ENCODE results near the gene TMEM138. TPM values are rescaled to one million over a fixed set of nuclear protein-coding genes. Genes with fewer than 3 reads are reported as not detected.

Gene TMEM138
- total and polyA plus RNA-seq, 2 of the 13 experiments (the other 11 are each of a cell fraction or from before 2014, with no cell fraction given) = 43.5 to 61.0 TPM

- TF ChIP-seq GFI1 (CRISPR knock-in tag; IDR thresholded peaks at IDR 0.05; ENCODE audit: borderline replicate concordance) (0 out of 2 replicates have a peak, but pooled peaks have one; percentile 25), MAX (IDR thresholded peaks at IDR 0.05) (peak; percentile 90), TGIF2 (CRISPR knock-in tag; IDR thresholded peaks at IDR 0.05) (no peak; the same call in 1 of the 2 replicates), ZNF543 (CRISPR knock-in tag; IDR thresholded peaks at IDR 0.05) (peak; percentile 83), SAP130 (CRISPR knock-in tag; IDR thresholded peaks at IDR 0.05; ENCODE audit: low read depth) (peak; percentile 95), BRCA1 (CRISPR knock-in tag; IDR thresholded peaks at IDR 0.05) (no peak), HDAC1 (CRISPR knock-in tag; IDR thresholded peaks at IDR 0.05) (peak; percentile 83), SP1 (IDR thresholded peaks at IDR 0.05) (no peak), SP1 (CRISPR knock-in tag; IDR thresholded peaks at IDR 0.05) (peak; percentile 75), ZNF839 (CRISPR knock-in tag; IDR thresholded peaks at IDR 0.05; ENCODE audit: borderline replicate concordance) (no peak), POGZ (CRISPR knock-in tag; IDR thresholded peaks at IDR 0.05) (no peak; the same call in 1 of the 2 replicates), FOXK2 (IDR thresholded peaks at IDR 0.05) (no peak), SIX1 (CRISPR knock-in tag; IDR thresholded peaks at IDR 0.05; ENCODE audit: borderline replicate concordance) (no peak), ZSCAN20 (CRISPR knock-in tag; IDR thresholded peaks at IDR 0.05; ENCODE audit: borderline replicate concordance) (peak; percentile 92), ELF4 (CRISPR knock-in tag; IDR thresholded peaks at IDR 0.05; ENCODE audit: borderline replicate concordance) (peak; percentile 54; the same call in 1 of the 2 replicates), RELA (CRISPR knock-in tag; IDR thresholded peaks at IDR 0.05) (no peak), NFYB (CRISPR knock-in tag; IDR thresholded peaks at IDR 0.05) (peak; percentile 75), NONO (IDR thresholded peaks at IDR 0.05) (no peak), NONO (CRISPR knock-in tag; conservative IDR thresholded peaks at IDR 0.05) (peak; percentile 79), ZNF496 (CRISPR knock-in tag; IDR thresholded peaks at IDR 0.05; ENCODE audit: insufficient replicate concordance) (no peak), ZNF260 (CRISPR knock-in tag; IDR thresholded peaks at IDR 0.05; ENCODE audit: borderline replicate concordance, low read depth) (no peak), CBX1 (IDR thresholded peaks at IDR 0.05; ENCODE audit: low read depth) (peak; percentile 38), ZNF747 (CRISPR knock-in tag; IDR thresholded peaks at IDR 0.05; ENCODE audit: borderline replicate concordance) (no peak; the same call in 1 of the 2 replicates), ZNF766 (CRISPR knock-in tag; IDR thresholded peaks at IDR 0.05; ENCODE audit: borderline replicate concordance) (peak; percentile 38; the same call in 1 of the 2 replicates), GZF1 (CRISPR knock-in tag; IDR thresholded peaks at IDR 0.05) (no peak), ZNF501 (CRISPR knock-in tag; IDR thresholded peaks at IDR 0.05) (peak; percentile 93), CEBPB (IDR thresholded peaks at IDR 0.05; ENCODE audit: borderline replicate concordance, low read depth, low read length) (no peak), RAD21 (CRISPR knock-in tag; IDR thresholded peaks at IDR 0.05) (no peak; the same call in 1 of the 2 replicates), JUND (CRISPR knock-in tag; IDR thresholded peaks at IDR 0.05) (0 out of 2 replicates have a peak, but pooled peaks have one; percentile 37)
- TF ChIP-seq, protein P1, sequence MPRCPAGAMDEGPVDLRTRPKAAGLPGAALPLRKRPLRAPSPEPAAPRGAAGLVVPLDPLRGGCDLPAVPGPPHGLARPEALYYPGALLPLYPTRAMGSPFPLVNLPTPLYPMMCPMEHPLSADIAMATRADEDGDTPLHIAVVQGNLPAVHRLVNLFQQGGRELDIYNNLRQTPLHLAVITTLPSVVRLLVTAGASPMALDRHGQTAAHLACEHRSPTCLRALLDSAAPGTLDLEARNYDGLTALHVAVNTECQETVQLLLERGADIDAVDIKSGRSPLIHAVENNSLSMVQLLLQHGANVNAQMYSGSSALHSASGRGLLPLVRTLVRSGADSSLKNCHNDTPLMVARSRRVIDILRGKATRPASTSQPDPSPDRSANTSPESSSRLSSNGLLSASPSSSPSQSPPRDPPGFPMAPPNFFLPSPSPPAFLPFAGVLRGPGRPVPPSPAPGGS (CRISPR knock-in tag; IDR thresholded peaks at IDR 0.05) = peak; percentile 83; the same call in 1 of the 2 replicates
These were observed at the start of gene TMEM138, which contains the start of gene CYB561A3 (continued) for GRCh38 chr11:61361741-61362541.
